HepG2 (cell line): ENCODE data around the gene THBD. TPM values are rescaled to one million over a fixed set of nuclear protein-coding genes. Genes with fewer than 3 reads are reported as not detected.

Source experiments
- ATAC-seq: fragments of 200-7000 bp; cut with Tn5 transposase; 3 replicates; pipeline ENCODE4 v1.9.1; 2020; ENCODE audit warnings: mild to moderate bottlenecking, moderate library complexity
- BruUV-seq: library from RNA; stranded (reverse); fragments of 400-500 nt; replicated peaks from 2 replicates; lab custom pipeline; 2021; lab: Mats Ljungman, UMichigan
- CTCF ChIA-PET: fragments of 300-600 bp; formaldehyde crosslinking; extraction: SDS; loops from one replicate; lab custom pipeline; 2021; ENCODE audit warnings: low total read pairs, inconsistent platforms, low intra/inter-chr PET ratio; lab: Yijun Ruan, JAX
- POLR2A ChIA-PET: fragments of 350-600 bp; sonication (Branson Sonifier 250); formaldehyde crosslinking; loops from one replicate; lab custom pipeline; 2020; ENCODE audit warnings: antibody characterized with exemption, inconsistent platforms; lab: Yijun Ruan, JAX
- DNase-seq: peaks from one replicate; pipeline ENCODE4 v3.0.0-alpha.2; 2015; ENCODE audit warnings: low spot score
- FAIRE-seq: peaks from 3 replicates; lab custom pipeline; 2011; peaks lifted over from hg19 to GRCh38; lab: Jason Lieb, UNC
- H2AFZ ChIP-seq: one replicate; pipeline ENCODE4 v1.6.1; 2011; ENCODE audit warnings: low read length, inconsistent platforms
- H3K27ac ChIP-seq: fragments of 300-600 bp; 3 replicates; pipeline ENCODE4 v1.8.0; 2011; ENCODE audit warnings: mixed run types, mild to moderate bottlenecking, mixed read lengths, low read length, inconsistent platforms; ENCODE audit not compliant: insufficient read depth; ENCODE audit errors: extremely low read length
- H3K27me3 ChIP-seq, 2 experiments: fragments of 200-600 bp in 1 of 2; 2 replicates in 1 of 2; 3 replicates in 1 of 2; pipeline versions ENCODE4 v1.6.0 to v1.8.0; 2011; ENCODE audit warnings: low read length in 2 of 2, mild to moderate bottlenecking in 2 of 2, moderate library complexity in 2 of 2, inconsistent platforms in 1 of 2; ENCODE audit not compliant: insufficient read depth in 2 of 2, control insufficient read depth in 1 of 2
- H3K36me3 ChIP-seq, 2 experiments: fragments of 200-600 bp in 1 of 2; replicated peaks in 1 of 2; 2 replicates in 1 of 2; 3 replicates in 1 of 2; pipeline versions ENCODE4 v1.5.1 to v1.8.0; 2011; ENCODE audit warnings: low read length in 2 of 2, inconsistent platforms in 1 of 2; ENCODE audit not compliant: insufficient read depth in 2 of 2, control insufficient read depth in 1 of 2
- H3K4me1 ChIP-seq: 2 replicates; pipeline ENCODE4 v1.5.1; 2012; ENCODE audit warnings: low read length, inconsistent platforms; ENCODE audit not compliant: insufficient read depth
- H3K4me2 ChIP-seq: 2 replicates; pipeline ENCODE4 v1.6.0; 2011; ENCODE audit warnings: low read depth, low read length, inconsistent platforms
- H3K4me3 ChIP-seq, 3 experiments: fragments of 200-600 bp in 1 of 3; sonication (generic), shearing (Covaris generic) in 1 of 3; replicated peaks in 1 of 3; 2 replicates each; pipeline ENCODE4 v1.5.1; 2011 to 2016; ENCODE audit warnings: low read length in 3 of 3, inconsistent platforms in 2 of 3, low read depth in 2 of 3, mild to moderate bottlenecking in 2 of 3, control low read depth in 1 of 3, mixed read lengths in 1 of 3; ENCODE audit not compliant: insufficient read depth in 1 of 3
- H3K79me2 ChIP-seq: one replicate; pipeline ENCODE4 v1.6.1; 2011; ENCODE audit warnings: low read length, inconsistent platforms; ENCODE audit not compliant: insufficient read depth
- H3K9ac ChIP-seq: 2 replicates; pipeline ENCODE4 v1.6.0; 2011; ENCODE audit warnings: mild to moderate bottlenecking, low read depth, low read length, inconsistent platforms; ENCODE audit not compliant: insufficient read depth
- H3K9me3 ChIP-seq: 2 replicates; pipeline ENCODE4 v1.5.1; 2012; ENCODE audit warnings: mild to moderate bottlenecking, low read length
- H4K20me1 ChIP-seq: 2 replicates; pipeline ENCODE4 v1.6.0; 2011; ENCODE audit warnings: inconsistent platforms, mild to moderate bottlenecking, low read length, moderate library complexity; ENCODE audit not compliant: insufficient read depth
- ARHGAP35 ChIP-seq: sonication (generic); formaldehyde crosslinking; IDR thresholded peaks from 2 replicates; pipeline ENCODE4 v1.9.0; 2022; ENCODE audit warnings: mild to moderate bottlenecking, inconsistent platforms, moderate library complexity, missing genetic modification reagents, borderline replicate concordance
- FOXO1 ChIP-seq: sonication (generic); formaldehyde crosslinking; IDR thresholded peaks from 2 replicates; pipeline ENCODE4 v1.4.0; 2020; ENCODE audit warnings: missing genetic modification reagents
- SETDB1 ChIP-seq: sonication (generic); formaldehyde crosslinking; IDR thresholded peaks from 2 replicates; pipeline ENCODE4 v1.5.1; 2020; ENCODE audit warnings: missing genetic modification reagents, mild to moderate bottlenecking, borderline replicate concordance
- ZNF251 ChIP-seq: sonication (generic); formaldehyde crosslinking; IDR thresholded peaks from 2 replicates; pipeline ENCODE4 v1.9.0; 2021; ENCODE audit warnings: mild to moderate bottlenecking, missing genetic modification reagents
- ZNF616 ChIP-seq: sonication (generic); formaldehyde crosslinking; IDR thresholded peaks from 2 replicates; pipeline ENCODE4 v1.5.0; 2020; ENCODE audit warnings: low read depth, mild to moderate bottlenecking, missing genetic modification reagents
- ZNF792 ChIP-seq: IDR thresholded peaks from 2 replicates; pipeline ENCODE4 v1.6.1; 2016
- WGBS: methylation state at CpG from one replicate; pipeline ENCODE4 v1.1.6; 2017; ENCODE audit warnings: low lambda C conversion rate; 5-methylcytosine and 5-hydroxymethylcytosine counted together
- in situ Hi-C: cut with HindIII; loops from 2 replicates; pipeline ENCODE4 v1.10.0; 2017; ENCODE audit warnings: low pct_unique_long_range_greater_than_20kb; ENCODE audit not compliant: extremely low pct_ligation_motif_present
- intact Hi-C: fragments of 100-400 bp; cut with micrococcal nuclease; formaldehyde crosslinking; loops from one replicate; pipeline ENCODE4 v1.10.0; 2022; ENCODE audit not compliant: unreplicated experiment
- polyA plus RNA-seq, 8 experiments: library from polyadenylated mRNA; depleted of rRNA in 3 of 8; stranded (reverse) in 7 of 8; unstranded in 1 of 8; fragments of >200 nt; fragmentation: Illumina TruSeq in 4 of 8; extraction: Trizol in 4 of 8; gene quantifications; 2 replicates each; pipeline versions ENCODE4 v1.2.1 to v1.2.3, GENCODE V29; 2011 to 2016; ENCODE audit warnings: low read depth in 4 of 8, missing spikeins in 1 of 8, mixed read lengths in 1 of 8; ENCODE audit not compliant: insufficient read depth in 1 of 8
- total RNA-seq, 5 experiments: library from RNA; depleted of rRNA; stranded (reverse); fragments of >200 nt; fragmentation: Illumina TruSeq; extraction: Trizol; gene quantifications; 2 replicates each; pipeline ENCODE4 v1.2.3, GENCODE V29; 2016; ENCODE audit warnings: low read depth in 1 of 5
- TF ChIP-seq, protein P1 (sequence below): sonication (generic); formaldehyde crosslinking; IDR thresholded peaks from 2 replicates; pipeline ENCODE4 v1.8.0; 2022; ENCODE audit warnings: missing genetic modification reagents, mild to moderate bottlenecking, inconsistent platforms, borderline replicate concordance
- TF ChIP-seq, protein P2 (sequence below): sonication (generic); formaldehyde crosslinking; IDR thresholded peaks from 2 replicates; pipeline ENCODE4 v1.4.0; 2020; ENCODE audit warnings: missing genetic modification reagents
- TF ChIP-seq, protein P3 (sequence below): sonication (generic); formaldehyde crosslinking; IDR thresholded peaks from 2 replicates; pipeline ENCODE4 v1.5.0; 2020; ENCODE audit warnings: missing genetic modification reagents
- TF ChIP-seq, protein P4 (sequence below): sonication (generic); formaldehyde crosslinking; IDR thresholded peaks from 2 replicates; pipeline ENCODE4 v1.8.1; 2022; ENCODE audit warnings: low read depth, mild to moderate bottlenecking, missing genetic modification reagents

The THBD gene
- total and polyA plus RNA-seq, 2 of the 13 experiments (the other 11 are each of a cell fraction or from before 2014, with no cell fraction given) = 0.03 TPM; not detected in 1

DNA sequence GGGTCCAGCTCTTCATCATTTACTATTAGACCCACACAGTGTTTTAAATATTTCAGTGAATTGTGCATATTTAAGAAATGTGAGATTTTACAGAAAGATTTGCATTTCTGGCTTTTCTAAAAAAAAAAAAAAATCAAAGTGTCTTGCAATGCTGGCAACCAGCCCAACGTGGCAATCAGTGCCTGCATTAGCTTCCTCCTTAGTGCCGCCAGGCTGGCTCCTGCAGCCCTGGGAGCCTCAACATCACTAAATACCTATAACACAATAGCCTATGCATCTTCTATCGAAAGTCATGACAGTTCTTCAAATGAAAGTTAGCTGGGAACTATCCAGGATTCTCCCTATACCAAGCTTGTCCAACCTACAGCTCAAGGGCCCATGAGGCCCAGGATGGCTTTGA lies 46.0 kb upstream of the THBD start:
- H3K27ac ChIP-seq = no peak overlapping the region
- in situ Hi-C loops (no loop called here), intact Hi-C loops (no loop called here)
- H3K4me3 ChIP-seq = no peak overlapping the region
- POLR2A ChIA-PET = no interaction called here
- no peaks in the 10 kb centered on the region for H4K20me1 ChIP-seq
- no peaks in the 10 kb centered on the region for H3K9me3 ChIP-seq
- no TSS peak for BruUV-seq
- H3K9ac ChIP-seq = no peak overlapping the region
- WGBS = 19% methylated on average over 3 of the region's 3 CpGs
- DNase-seq (no peak), FAIRE-seq (no peak), ATAC-seq (no peak)
- TF ChIP-seq, protein P1, sequence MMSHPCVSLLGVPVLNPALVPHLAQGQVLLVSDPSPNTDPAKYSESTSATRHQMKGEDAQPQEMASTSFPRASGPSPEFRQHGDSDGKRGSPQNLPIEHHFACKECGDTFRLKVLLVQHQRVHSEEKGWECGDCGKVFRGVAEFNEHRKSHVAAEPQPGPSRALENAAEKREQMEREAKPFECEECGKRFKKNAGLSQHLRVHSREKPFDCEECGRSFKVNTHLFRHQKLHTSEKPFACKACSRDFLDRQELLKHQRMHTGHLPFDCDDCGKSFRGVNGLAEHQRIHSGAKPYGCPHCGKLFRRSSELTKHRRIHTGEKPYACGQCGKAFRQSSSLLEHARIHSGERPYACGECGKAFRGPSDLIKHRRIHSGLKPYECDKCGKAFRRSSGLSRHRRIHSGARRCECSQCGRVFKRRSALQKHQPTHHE (CRISPR knock-in tag) = no peak
- no peak for TF ChIP-seq ZNF616 (CRISPR knock-in tag)
- TF ChIP-seq FOXO1 (CRISPR knock-in tag) = no peak
- TF ChIP-seq, protein P2, sequence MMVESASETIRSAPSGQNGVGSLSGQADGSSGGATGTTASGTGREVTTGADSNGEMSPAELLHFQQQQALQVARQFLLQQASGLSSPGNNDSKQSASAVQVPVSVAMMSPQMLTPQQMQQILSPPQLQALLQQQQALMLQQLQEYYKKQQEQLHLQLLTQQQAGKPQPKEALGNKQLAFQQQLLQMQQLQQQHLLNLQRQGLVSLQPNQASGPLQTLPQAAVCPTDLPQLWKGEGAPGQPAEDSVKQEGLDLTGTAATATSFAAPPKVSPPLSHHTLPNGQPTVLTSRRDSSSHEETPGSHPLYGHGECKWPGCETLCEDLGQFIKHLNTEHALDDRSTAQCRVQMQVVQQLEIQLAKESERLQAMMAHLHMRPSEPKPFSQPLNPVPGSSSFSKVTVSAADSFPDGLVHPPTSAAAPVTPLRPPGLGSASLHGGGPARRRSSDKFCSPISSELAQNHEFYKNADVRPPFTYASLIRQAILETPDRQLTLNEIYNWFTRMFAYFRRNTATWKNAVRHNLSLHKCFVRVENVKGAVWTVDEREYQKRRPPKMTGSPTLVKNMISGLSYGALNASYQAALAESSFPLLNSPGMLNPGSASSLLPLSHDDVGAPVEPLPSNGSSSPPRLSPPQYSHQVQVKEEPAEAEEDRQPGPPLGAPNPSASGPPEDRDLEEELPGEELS (CRISPR knock-in tag) = no peak
- no peaks in the 10 kb centered on the region for H3K79me2 ChIP-seq
- no peak overlapping the region for H3K4me2 ChIP-seq
- peaks cover 0 to 22% of the 10 kb centered on the region in 2 experiments; a peak in 1 of 5 replicates for H3K27me3 ChIP-seq
- H3K36me3 ChIP-seq = no peaks in the 10 kb centered on the region
- H2AFZ ChIP-seq = no peak overlapping the region
- CTCF ChIA-PET = no interaction called here
- no peaks in the 10 kb centered on the region for H3K4me1 ChIP-seq

DNA sequence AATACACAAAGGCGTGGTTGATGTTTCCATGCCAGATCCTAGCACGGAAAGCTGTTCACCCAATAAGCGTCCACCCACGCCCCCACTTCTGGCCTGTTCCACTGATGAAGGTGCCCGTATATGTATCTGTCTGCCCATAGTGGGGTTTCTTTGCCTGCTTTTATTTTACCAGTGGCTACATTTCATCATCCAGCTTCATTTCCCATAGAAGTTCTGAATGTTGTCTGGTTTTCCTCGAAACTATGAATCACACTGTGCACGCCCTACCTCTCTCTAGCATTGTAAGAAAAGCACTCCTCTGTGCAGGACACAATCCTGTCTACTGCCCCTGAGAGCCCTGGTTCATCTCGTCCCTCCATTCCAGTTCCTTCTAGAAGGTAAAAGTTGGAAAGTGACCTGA lies 45.5 kb upstream of the THBD start:
- BruUV-seq = no TSS peak
- Histone ChIP-seq H3K9ac (no peak overlapping the region), H3K27me3 (peaks cover 2 to 25% of the 10 kb centered on the region in 2 experiments; a peak in 2 of 5 replicates), H3K4me1 (no peaks in the 10 kb centered on the region), H3K4me3 (no peak overlapping the region), H3K4me2 (no peak overlapping the region), H2AFZ (no peak overlapping the region), H3K36me3 (no peaks in the 10 kb centered on the region), H4K20me1 (no peaks in the 10 kb centered on the region), H3K9me3 (no peaks in the 10 kb centered on the region), H3K79me2 (no peaks in the 10 kb centered on the region), H3K27ac (no peak overlapping the region)
- FAIRE-seq (no peak), DNase-seq (no peak), ATAC-seq (no peak)
- CTCF ChIA-PET = no interaction called here
- POLR2A ChIA-PET = no interaction called here
- 34% methylated on average over 6 of the region's 8 CpGs for WGBS
- intact Hi-C loops = no loop called here
- in situ Hi-C loops = no loop called here
- TF ChIP-seq, protein P3, sequence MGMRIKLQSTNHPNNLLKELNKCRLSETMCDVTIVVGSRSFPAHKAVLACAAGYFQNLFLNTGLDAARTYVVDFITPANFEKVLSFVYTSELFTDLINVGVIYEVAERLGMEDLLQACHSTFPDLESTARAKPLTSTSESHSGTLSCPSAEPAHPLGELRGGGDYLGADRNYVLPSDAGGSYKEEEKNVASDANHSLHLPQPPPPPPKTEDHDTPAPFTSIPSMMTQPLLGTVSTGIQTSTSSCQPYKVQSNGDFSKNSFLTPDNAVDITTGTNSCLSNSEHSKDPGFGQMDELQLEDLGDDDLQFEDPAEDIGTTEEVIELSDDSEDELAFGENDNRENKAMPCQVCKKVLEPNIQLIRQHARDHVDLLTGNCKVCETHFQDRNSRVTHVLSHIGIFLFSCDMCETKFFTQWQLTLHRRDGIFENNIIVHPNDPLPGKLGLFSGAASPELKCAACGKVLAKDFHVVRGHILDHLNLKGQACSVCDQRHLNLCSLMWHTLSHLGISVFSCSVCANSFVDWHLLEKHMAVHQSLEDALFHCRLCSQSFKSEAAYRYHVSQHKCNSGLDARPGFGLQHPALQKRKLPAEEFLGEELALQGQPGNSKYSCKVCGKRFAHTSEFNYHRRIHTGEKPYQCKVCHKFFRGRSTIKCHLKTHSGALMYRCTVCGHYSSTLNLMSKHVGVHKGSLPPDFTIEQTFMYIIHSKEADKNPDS (CRISPR knock-in tag) = no peak
- TF ChIP-seq ZNF251 (CRISPR knock-in tag) (no peak), ZNF792 (no peak), SETDB1 (no peak), ARHGAP35 (CRISPR knock-in tag) (no peak)
- TF ChIP-seq, protein P4, sequence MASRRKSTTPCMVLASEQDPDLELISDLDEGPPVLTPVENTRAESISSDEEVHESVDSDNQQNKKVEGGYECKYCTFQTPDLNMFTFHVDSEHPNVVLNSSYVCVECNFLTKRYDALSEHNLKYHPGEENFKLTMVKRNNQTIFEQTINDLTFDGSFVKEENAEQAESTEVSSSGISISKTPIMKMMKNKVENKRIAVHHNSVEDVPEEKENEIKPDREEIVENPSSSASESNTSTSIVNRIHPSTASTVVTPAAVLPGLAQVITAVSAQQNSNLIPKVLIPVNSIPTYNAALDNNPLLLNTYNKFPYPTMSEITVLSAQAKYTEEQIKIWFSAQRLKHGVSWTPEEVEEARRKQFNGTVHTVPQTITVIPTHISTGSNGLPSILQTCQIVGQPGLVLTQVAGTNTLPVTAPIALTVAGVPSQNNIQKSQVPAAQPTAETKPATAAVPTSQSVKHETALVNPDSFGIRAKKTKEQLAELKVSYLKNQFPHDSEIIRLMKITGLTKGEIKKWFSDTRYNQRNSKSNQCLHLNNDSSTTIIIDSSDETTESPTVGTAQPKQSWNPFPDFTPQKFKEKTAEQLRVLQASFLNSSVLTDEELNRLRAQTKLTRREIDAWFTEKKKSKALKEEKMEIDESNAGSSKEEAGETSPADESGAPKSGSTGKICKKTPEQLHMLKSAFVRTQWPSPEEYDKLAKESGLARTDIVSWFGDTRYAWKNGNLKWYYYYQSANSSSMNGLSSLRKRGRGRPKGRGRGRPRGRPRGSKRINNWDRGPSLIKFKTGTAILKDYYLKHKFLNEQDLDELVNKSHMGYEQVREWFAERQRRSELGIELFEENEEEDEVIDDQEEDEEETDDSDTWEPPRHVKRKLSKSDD = no peak
